H1 (cell line): ENCODE results near the gene TAOK1.

Experiments used
- CTCF ChIP-seq, 3 experiments: IDR thresholded peaks; 1 replicate in 2 of 3; 2 replicates in 1 of 3; pipeline versions ENCODE4 v1.5.1 to v1.6.1; 2011; ENCODE audit warnings: low read length in 3 of 3, mild to moderate bottlenecking in 3 of 3, inconsistent platforms in 2 of 3, low read depth in 1 of 3, moderate library complexity in 1 of 3; ENCODE audit not compliant: insufficient read depth in 1 of 3; ENCODE audit errors: control extremely low read depth in 1 of 3
- POLR2A ChIP-seq, 2 experiments: IDR thresholded peaks; 1 replicate in 1 of 2; 2 replicates in 1 of 2; pipeline ENCODE4 v1.6.1; 2011; ENCODE audit warnings: low read depth in 2 of 2, low read length in 2 of 2, mild to moderate bottlenecking in 2 of 2; ENCODE audit errors: control extremely low read depth in 1 of 2
- POLR2AphosphoS5 ChIP-seq: IDR thresholded peaks from 2 replicates; pipeline ENCODE4 v1.6.1; 2011; ENCODE audit warnings: low read depth, low read length
- RFX5 ChIP-seq: IDR thresholded peaks from 2 replicates; pipeline ENCODE4 v1.6.1; 2011; ENCODE audit warnings: low read depth, low read length, improper control_type of control experiment, borderline replicate concordance
- RNF2 ChIP-seq: fragments of 200-900, 300-1000 bp; sonication (generic); IDR thresholded peaks from 2 replicates; pipeline ENCODE4 v1.7.1; 2016; ENCODE audit warnings: borderline replicate concordance, low read depth, mild to moderate bottlenecking, antibody characterized with exemption, low read length; ENCODE audit not compliant: poor library complexity, severe bottlenecking; ENCODE audit errors: missing control alignments

GRCh38 chr17:29388937-29389336 is 1.2 kb upstream of the TAOK1 start:
- TF ChIP-seq POLR2A (IDR thresholded peaks at IDR 0.05; ENCODE audit: control extremely low read depth in 1 of 2, low read depth in 2 of 2, low read length in 2 of 2) (no peak), RNF2 (no peak), CTCF (IDR thresholded peaks at IDR 0.05; ENCODE audit: control extremely low read depth in 1 of 3, insufficient read depth in 1 of 3, low read depth in 1 of 3, low read length in 3 of 3) (no peak), POLR2AphosphoS5 (no peak), RFX5 (no peak)
